OCI-LY1 (cell line): ENCODE data around the gene MCHR2.

ENCODE experiments used
- CTCF ChIP-seq: fragments of 200-600 bp; sonication (generic), shearing (Covaris generic); IDR thresholded peaks from 2 replicates; pipeline ENCODE4 v1.5.1; 2017; ENCODE audit warnings: mild to moderate bottlenecking, antibody characterized with exemption, low read length, moderate library complexity, mixed read lengths
- EZH2 ChIP-seq: fragments of 200-600 bp; sonication (generic), shearing (Covaris generic); IDR thresholded peaks from 2 replicates; pipeline ENCODE4 v1.8.0; 2017; ENCODE audit warnings: borderline replicate concordance, mixed run types, mild to moderate bottlenecking, antibody characterized with exemption, low read length, moderate library complexity, mixed read lengths

- TF ChIP-seq CTCF (no peak), EZH2 (no peak)
Observed at GRCh38 chr6:99993146-99993532, 884 bp downstream of the MCHR2 start.
